HG02870 (cell line): ENCODE results near the gene MRPL37.

Source experiments
- ATAC-seq: cut with Tn5 transposase; IDR thresholded peaks from one replicate; pipeline ENCODE4 v1.9.1; 2021; ENCODE audit warnings: mild to moderate bottlenecking, moderate library complexity; ENCODE audit not compliant: unreplicated experiment

MRPL37 gene

DNA sequence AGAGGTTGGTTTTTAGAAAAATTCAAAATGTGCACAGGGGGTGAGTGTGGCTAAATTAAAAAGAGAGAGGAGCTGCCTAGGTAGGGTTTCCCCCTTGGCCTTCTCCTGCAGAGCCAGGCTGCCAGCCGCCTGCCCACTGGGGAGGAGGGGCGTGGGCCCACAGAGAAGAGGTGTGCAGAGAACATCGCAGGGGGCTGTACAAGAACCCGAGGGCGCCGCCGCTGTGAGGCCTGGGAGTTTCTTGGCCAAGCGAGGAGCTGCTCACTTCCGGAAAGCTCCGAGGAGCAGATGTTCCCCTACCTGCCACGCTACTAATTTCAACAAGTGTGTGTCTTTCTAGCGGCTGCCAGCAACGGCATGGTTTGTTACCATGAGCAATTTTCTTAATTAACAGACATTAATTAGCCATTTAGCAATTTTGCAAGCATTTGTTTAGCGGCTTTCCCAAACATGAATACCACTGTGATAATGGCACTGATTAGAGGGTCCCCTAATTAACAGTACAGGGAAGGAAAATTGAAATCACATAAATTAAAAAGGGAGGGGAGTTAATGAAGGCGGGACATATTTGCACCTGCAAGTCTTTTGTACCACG, 59.7 kb downstream of the MRPL37 start:
- no peak for ATAC-seq

GRCh38 chr1:54260810-54261209, 60.8 kb downstream of the MRPL37 start:
- ATAC-seq = no peak

DNA sequence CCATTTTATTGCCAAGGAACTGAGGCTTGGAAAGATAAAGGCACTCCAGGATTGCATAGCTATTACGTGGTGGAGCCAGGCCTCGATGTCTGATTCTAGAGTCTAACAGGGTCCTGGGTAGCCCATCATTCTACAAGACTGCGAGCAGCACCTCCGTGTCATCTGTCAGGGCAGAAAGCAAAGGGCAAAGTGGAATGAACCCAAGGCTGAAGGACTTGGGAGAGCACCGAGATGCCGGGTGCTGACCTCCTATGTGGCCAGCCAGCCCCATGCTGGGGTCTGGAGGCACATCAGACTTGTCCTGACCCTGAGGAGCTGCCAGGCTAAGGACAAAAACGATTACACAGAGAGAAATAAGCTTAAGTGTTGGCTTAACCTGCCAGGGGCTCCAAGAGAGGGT, 62.3 kb downstream of the MRPL37 start:
- ATAC-seq = no peak

GRCh38 chr1:54263601-54264226, 63.7 kb downstream of the MRPL37 start:
- ATAC-seq = no peak

DNA sequence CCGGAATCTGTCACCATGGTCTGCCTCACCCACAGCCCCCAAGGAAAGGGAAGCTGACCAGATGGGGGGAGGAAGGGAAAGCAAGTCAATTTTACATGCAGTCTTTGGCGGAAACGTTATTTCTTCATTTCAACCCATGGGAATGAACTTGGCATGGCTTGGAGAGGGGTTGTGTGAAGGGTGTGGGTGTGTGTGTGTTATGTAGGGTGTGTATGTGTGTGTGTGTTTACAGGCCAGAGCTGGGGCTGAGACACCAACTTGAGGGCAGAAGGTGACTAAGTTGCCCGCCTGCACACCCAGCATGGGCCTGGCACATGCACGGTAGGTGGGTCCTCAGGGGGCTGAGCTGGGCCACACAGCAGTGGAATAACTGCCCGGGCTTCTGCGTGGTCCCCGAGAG, 65.2 kb downstream of the MRPL37 start:
- ATAC-seq = no peak

GRCh38 chr1:54265659-54266058, 65.7 kb downstream of the MRPL37 start:
- no peak for ATAC-seq

GRCh38 chr1:54266195-54266594, 66.2 kb downstream of the MRPL37 start:
- ATAC-seq = no peak

DNA sequence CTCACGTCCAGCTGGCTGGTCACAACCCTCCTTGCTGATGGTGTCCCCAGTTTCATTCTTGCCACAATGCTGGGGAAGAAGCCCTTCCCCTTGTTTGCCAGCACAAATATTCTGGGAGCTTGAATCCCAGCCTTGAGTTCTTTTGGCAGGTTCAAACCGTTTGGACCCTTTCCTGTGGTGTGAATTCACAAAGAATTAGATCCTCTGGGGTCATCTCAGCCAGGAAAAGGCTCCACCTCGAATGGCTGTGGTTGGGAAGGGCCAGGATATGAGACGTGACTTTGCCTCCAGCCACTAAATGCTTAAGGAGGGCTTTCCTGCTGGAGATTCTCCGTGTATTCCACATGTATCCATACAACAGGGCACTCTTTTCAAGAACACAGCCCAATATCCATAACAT, 66.9 kb downstream of the MRPL37 start:
- ATAC-seq = no peak
